Ovary (tissue), 9 donors: ENCODE data around the gene EXOSC7. TPM values are rescaled to one million over a fixed set of nuclear protein-coding genes. Genes with fewer than 3 reads are reported as not detected.
"Not testable (repeated sequence)": the region's sequence is repeated elsewhere in the genome, so short reads cannot be mapped to it uniquely, and the experiment has no call there.

ENCODE experiments used
- DNase-seq, 5 donors: peaks; one replicate each; pipeline ENCODE4 v3.0.0-alpha.2; 2019 to 2020
- H3K27ac ChIP-seq, 2 donors: fragments of 200-600 bp; one replicate each; pipeline versions ENCODE4 v1.5.1 to v1.8.0; 2019 to 2022
- H3K27me3 ChIP-seq: fragments of 200-600 bp; one replicate; pipeline ENCODE4 v1.8.0; 2022
- H3K36me3 ChIP-seq: fragments of 200-600 bp; sonication (generic); one replicate; pipeline ENCODE4 v1.5.1; 2019
- H3K4me1 ChIP-seq: one replicate; pipeline ENCODE4 v1.8.1; 2013; ENCODE audit warnings: mild to moderate bottlenecking, moderate library complexity; ENCODE audit not compliant: insufficient read depth
- H3K4me3 ChIP-seq: fragments of 200-600 bp; sonication (generic); one replicate; pipeline ENCODE4 v1.5.1; 2017
- H3K9me3 ChIP-seq, 2 donors: fragments of 200-600 bp in 1 of 2; sonication (generic) in 1 of 2; one replicate each; pipeline versions ENCODE4 v1.5.1 to v1.8.1; 2013 to 2019; ENCODE audit warnings: mild to moderate bottlenecking in 1 of 2, moderate library complexity in 1 of 2
- EP300 ChIP-seq: sonication (generic); formaldehyde crosslinking; IDR thresholded peaks from one replicate; pipeline ENCODE4 v1.6.1; 2017; ENCODE audit warnings: antibody characterized with exemption
- POLR2A ChIP-seq: fragments of 450-650 bp; IDR thresholded peaks from one replicate; pipeline ENCODE4 v1.6.1; 2017; ENCODE audit warnings: antibody characterized with exemption, mild to moderate bottlenecking, moderate library complexity
- WGBS, 3 donors: extraction: QIAGEN DNeasy Blood & Tissue Kit in 1 of 3; methylation state at CpG; one replicate each; pipeline versions ENCODE4 v1.1.5 to v1.1.7; 2013 to 2017; 5-methylcytosine and 5-hydroxymethylcytosine counted together
- intact Hi-C, 4 donors: fragments of 100-400 bp; cut with DNase I; formaldehyde crosslinking; loops; one replicate each; pipeline versions ENCODE4 v1.11.0 to v1.15.1; 2022 to 2023
- polyA plus RNA-seq, 2 donors: library from polyadenylated mRNA; stranded (reverse); fragments of 200-250 nt in 1 of 2; fragments of 350-450 nt in 1 of 2; fragmentation: Illumina TruSeq in 1 of 2; extraction: RNeasy Lipid Tissue Mini Kit (QIAGEN cat#74804) in 1 of 2; gene quantifications; one replicate each; pipeline ENCODE4 v1.2.3, GENCODE V29; 2013 to 2014
- total RNA-seq, 7 donors: library from RNA; depleted of rRNA in 2 of 7; stranded (reverse); fragments of >200 nt in 2 of 7; fragmentation: NEBNext Ultra II Directional in 3 of 7; extraction: Animal tissue kit (Norgen Biotek cat#: 25700) in 3 of 7; gene quantifications; one replicate each; pipeline versions ENCODE4 v1.1.0 to v1.2.4, GENCODE V29; 2016 to 2023
- TF ChIP-seq, protein P1 (sequence below), 3 donors: fragments of 450-650 bp in 2 of 3; fragments of 200-600 bp in 1 of 3; IDR thresholded peaks; one replicate each; pipeline versions ENCODE4 v1.5.1 to v1.8.0; 2016 to 2022; ENCODE audit warnings: antibody characterized with exemption in 3 of 3, mild to moderate bottlenecking in 1 of 3
- donor health status: DM: no; HTN: no; CAD: no; lungs with moderate emphysema.
- donor health status: DM: no; HTN: no; CAD: no.
- donor health status: Bipolar disorder and iron deficiency.
- donor health status: DM: yes; HTN: yes; CAD: no.
- donor health status: DM: no; HTN: no; CAD: no.
- donor health status: DM: yes; HTN: yes; CAD: no.

Gene EXOSC7
- total and polyA plus RNA-seq, 9 donors: 28.3 to 39.3 (median 35.4) TPM

DNA sequence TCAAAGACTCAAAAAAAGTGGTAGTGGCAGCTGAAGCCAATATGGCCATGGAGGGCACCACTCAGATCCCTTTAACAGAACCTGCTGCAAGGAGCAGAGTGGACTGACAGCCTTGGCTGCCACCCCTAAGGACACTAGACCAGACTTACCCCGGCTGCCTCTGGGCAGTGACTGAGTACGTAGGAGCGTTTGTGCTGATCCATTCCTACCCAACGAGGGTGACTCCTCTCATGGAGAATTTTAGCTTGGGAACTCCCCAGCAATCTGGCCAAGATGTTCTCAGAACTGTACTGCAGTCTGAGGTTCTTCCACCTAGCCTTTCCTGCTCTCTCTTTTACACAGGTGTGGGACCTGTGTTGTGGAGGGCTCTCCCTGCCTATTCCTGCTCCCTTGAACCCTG is 72.2 kb downstream of the EXOSC7 start:
- TF ChIP-seq, protein P1, sequence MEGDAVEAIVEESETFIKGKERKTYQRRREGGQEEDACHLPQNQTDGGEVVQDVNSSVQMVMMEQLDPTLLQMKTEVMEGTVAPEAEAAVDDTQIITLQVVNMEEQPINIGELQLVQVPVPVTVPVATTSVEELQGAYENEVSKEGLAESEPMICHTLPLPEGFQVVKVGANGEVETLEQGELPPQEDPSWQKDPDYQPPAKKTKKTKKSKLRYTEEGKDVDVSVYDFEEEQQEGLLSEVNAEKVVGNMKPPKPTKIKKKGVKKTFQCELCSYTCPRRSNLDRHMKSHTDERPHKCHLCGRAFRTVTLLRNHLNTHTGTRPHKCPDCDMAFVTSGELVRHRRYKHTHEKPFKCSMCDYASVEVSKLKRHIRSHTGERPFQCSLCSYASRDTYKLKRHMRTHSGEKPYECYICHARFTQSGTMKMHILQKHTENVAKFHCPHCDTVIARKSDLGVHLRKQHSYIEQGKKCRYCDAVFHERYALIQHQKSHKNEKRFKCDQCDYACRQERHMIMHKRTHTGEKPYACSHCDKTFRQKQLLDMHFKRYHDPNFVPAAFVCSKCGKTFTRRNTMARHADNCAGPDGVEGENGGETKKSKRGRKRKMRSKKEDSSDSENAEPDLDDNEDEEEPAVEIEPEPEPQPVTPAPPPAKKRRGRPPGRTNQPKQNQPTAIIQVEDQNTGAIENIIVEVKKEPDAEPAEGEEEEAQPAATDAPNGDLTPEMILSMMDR (IDR thresholded peaks at IDR 0.05): no peak
- TF ChIP-seq EP300 (no peak), POLR2A (no peak)
- 44 to 78% (median 53%) methylated on average over 4 of the region's 4 CpGs for WGBS, 3 donors
- Histone ChIP-seq H3K36me3 (no peaks in the 10 kb centered on the region), H3K4me3 (no peak overlapping the region), H3K27me3 (no peaks in the 10 kb centered on the region), H3K27ac (no peak overlapping the region), H3K4me1 (no peaks in the 10 kb centered on the region), H3K9me3 (no peaks in the 10 kb centered on the region)
- intact Hi-C loops: loop anchor here in 1 of 4 donors (10.0 kb wide), 1 partner anchor 157 kb away; no protein-coding TSS in a partner anchor
- no peak for DNase-seq

DNA sequence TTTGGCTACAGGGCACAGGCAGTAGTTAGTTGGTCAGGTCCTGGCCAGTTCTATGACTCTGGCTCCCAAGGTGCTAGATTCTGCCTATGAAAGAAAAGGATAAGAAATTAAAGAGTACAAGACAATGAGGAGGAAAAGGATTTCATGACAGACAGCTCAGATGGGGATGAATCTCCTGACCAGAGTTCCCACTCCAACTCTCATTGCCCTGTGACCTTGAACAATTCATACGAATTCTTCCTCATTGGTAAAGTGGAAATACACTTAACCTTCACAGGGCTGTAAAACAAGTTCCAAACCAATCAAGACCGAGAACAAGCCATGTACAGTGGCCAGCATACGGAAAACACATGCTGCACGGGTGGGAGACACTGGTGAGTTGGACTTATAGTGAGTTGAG is 73.8 kb downstream of the EXOSC7 start:
- Histone ChIP-seq H3K27ac (no peak overlapping the region), H3K27me3 (no peaks in the 10 kb centered on the region)
- intact Hi-C loops: loop anchor here in 1 of 4 donors (10.0 kb wide), 1 partner anchor 155 kb away; no protein-coding TSS in a partner anchor

DNA sequence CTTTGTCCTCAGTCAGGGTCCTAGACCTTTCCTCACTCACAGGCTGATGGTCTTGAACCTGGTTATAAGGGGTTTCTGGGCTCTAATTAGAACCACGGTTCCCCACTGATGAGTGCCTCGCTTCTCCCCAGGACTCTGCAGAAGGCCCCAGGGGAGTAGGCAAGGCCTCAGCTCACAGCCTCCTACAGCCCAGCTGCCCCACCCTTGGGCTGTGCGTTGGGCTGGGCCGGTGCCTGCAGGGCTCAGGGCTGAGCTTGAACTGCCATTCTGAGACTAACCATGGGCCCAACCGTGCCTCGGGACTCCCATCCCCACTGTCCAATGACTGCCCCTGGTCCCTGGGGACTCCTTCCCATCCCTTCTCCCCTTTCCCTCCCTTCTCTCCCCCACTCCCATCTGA is 75.6 kb downstream of the EXOSC7 start:
- TF ChIP-seq EP300: no peak
- TF ChIP-seq POLR2A: no peak
- TF ChIP-seq, protein P1 (IDR thresholded peaks at IDR 0.05): no peak
- Histone ChIP-seq H3K27ac (no peak overlapping the region), H3K9me3 (no peaks in the 10 kb centered on the region), H3K4me3 (no peak overlapping the region), H3K36me3 (no peaks in the 10 kb centered on the region), H3K27me3 (no peaks in the 10 kb centered on the region), H3K4me1 (no peaks in the 10 kb centered on the region)
- intact Hi-C loops: no loop called here
- 82 to 84% (median 83%) methylated on average over 6 of the region's 6 CpGs for WGBS, 3 donors
- no peak for DNase-seq

More for the DNA sequence above, 73.8 kb downstream of the EXOSC7 start:
- H3K4me1 ChIP-seq: no peaks in the 10 kb centered on the region
- no peaks in the 10 kb centered on the region for H3K9me3 ChIP-seq
- H3K36me3 ChIP-seq: no peaks in the 10 kb centered on the region
- WGBS, 3 donors: 61 to 63% (median 63%) methylated on average over 4 of the region's 4 CpGs
- TF ChIP-seq POLR2A (no peak), EP300 (no peak)
- TF ChIP-seq, protein P1 (IDR thresholded peaks at IDR 0.05): no peak
- no peak for DNase-seq
- no peak overlapping the region for H3K4me3 ChIP-seq

DNA sequence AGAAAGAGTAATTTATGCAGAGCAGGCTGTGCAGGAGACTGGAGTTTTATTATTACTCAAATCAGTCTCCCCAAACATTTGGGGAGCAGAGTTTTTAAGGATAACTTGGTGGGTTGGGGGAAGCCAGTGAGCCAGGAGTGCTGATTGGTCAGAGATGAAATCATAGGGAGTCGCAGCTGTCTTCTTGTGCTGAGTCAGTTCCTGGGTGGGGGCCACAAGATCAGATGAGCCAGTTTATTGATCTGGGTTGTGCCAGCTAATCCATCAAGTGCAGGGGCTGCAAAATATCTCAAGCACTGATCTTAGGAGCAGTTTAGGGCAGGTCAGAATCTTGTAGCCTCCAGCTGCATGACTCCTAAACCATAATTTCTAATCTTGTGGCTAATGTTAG is 77.8 kb downstream of the EXOSC7 start:
- H3K4me1 ChIP-seq, H3K9me3 ChIP-seq, H3K36me3 ChIP-seq, intact Hi-C loops, H3K27me3 ChIP-seq, H3K4me3 ChIP-seq, H3K27ac ChIP-seq, DNase-seq: not testable (repeated sequence)
- WGBS, 3 donors: 71 to 79% (median 74%) methylated on average over 1 of the region's 1 CpG

DNA sequence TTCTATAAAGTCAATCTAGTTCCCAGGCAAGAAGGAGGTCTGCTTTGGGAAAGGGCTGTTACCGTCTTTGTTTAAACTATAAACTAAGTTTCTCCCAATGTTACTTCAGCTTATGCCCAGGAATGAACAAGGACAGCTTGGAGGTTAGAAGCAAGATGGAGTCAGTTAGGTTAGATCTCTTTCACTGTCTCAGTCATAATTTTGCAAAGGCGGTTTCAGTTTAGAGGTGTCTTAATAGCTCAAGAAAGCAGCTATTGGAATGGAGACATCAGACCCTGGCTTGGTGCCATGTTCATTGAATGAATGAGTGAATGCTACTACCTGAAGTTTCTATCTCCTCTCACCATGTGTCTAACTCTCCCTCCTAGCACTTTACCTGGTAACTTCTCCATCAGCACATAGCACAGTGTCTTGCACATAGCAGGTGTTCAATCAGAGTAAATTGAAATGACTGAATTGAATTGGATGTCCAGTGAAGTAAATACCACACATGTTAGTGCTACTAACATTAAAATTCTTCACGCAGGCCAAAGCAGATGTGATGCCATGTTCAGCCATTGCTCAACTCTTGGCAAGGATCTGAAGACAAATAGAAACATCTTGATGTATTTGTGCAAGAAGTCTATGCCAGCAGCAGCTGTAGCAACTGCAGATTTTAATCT is 78.3 kb downstream of the EXOSC7 start:
- intact Hi-C loops: no loop called here
- TF ChIP-seq POLR2A (no peak), EP300 (no peak)
- TF ChIP-seq, protein P1 (IDR thresholded peaks at IDR 0.05): no peak

More for the DNA sequence above, 78.3 kb downstream of the EXOSC7 start:
- Histone ChIP-seq H3K4me3 (no peak overlapping the region), H3K4me1 (no peaks in the 10 kb centered on the region), H3K27ac (no peak overlapping the region), H3K27me3 (no peaks in the 10 kb centered on the region), H3K9me3 (no peaks in the 10 kb centered on the region), H3K36me3 (no peaks in the 10 kb centered on the region)
- WGBS, 3 donors: 75 to 85% (median 82%) methylated on average over 3 of the region's 3 CpGs
- no peak for DNase-seq
